Tibial nerve (tissue), 4 donors: Measurements from ENCODE around the gene TCF4. TPM values are rescaled to one million over a fixed set of nuclear protein-coding genes. Genes with fewer than 3 reads are reported as not detected.

Experiments
- DNase-seq, 2 donors: peaks; one replicate each; pipeline ENCODE4 v3.0.0-alpha.2; 2019; ENCODE audit warnings: low spot score in 2 of 2
- H3K27ac ChIP-seq, 4 donors: fragments of 200-600 bp; sonication (generic) in 3 of 4; one replicate each; pipeline ENCODE4 v1.5.1; 2017 to 2019; ENCODE audit warnings: mild to moderate bottlenecking in 1 of 4
- H3K27me3 ChIP-seq, 2 donors: fragments of 200-600 bp; sonication (generic) in 1 of 2; one replicate each; pipeline versions ENCODE4 v1.5.1 to v1.6.0; 2017 to 2019
- H3K36me3 ChIP-seq, 3 donors: fragments of 200-600 bp; sonication (generic); one replicate each; pipeline ENCODE4 v1.5.1; 2018 to 2019
- H3K4me1 ChIP-seq, 4 donors: fragments of 200-600 bp; sonication (generic) in 3 of 4; one replicate each; pipeline ENCODE4 v1.5.1; 2017 to 2019
- H3K4me3 ChIP-seq, 4 donors: fragments of 200-600 bp; sonication (generic) in 3 of 4; one replicate each; pipeline ENCODE4 v1.5.1; 2017 to 2019; ENCODE audit warnings: mild to moderate bottlenecking in 1 of 4, moderate library complexity in 1 of 4
- H3K9me3 ChIP-seq, 4 donors: fragments of 200-600 bp; sonication (generic) in 3 of 4; one replicate each; pipeline ENCODE4 v1.5.1; 2017 to 2019
- EP300 ChIP-seq, 2 donors: sonication (generic); formaldehyde crosslinking; IDR thresholded peaks; one replicate each; pipeline ENCODE4 v1.6.1; 2017; ENCODE audit warnings: antibody characterized with exemption in 2 of 2, mild to moderate bottlenecking in 1 of 2
- POLR2A ChIP-seq, 2 donors: fragments of 450-650 bp; IDR thresholded peaks; one replicate each; pipeline ENCODE4 v1.6.1; 2017; ENCODE audit warnings: antibody characterized with exemption in 2 of 2, mild to moderate bottlenecking in 2 of 2, moderate library complexity in 2 of 2
- WGBS, 2 donors: methylation state at CpG; one replicate each; pipeline ENCODE4 v1.1.5; 2018; 5-methylcytosine and 5-hydroxymethylcytosine counted together
- total RNA-seq, 4 donors: library from RNA; depleted of rRNA; stranded (reverse); fragments of >200 nt; gene quantifications; one replicate each; pipeline ENCODE4 v1.1.0, GENCODE V29; 2016
- TF ChIP-seq, protein P1 (sequence below), 5 experiments: fragments of 200-600 bp in 3 of 5; fragments of 450-650 bp in 2 of 5; sonication (generic) in 3 of 5; IDR thresholded peaks; one replicate each; pipeline ENCODE4 v1.5.1; 2016 to 2019; ENCODE audit warnings: antibody characterized with exemption in 5 of 5, mild to moderate bottlenecking in 3 of 5, moderate library complexity in 2 of 5

Gene TCF4
- total RNA-seq, 4 donors from 2014 or later, result 100 to 157 (median 114) TPM

DNA sequence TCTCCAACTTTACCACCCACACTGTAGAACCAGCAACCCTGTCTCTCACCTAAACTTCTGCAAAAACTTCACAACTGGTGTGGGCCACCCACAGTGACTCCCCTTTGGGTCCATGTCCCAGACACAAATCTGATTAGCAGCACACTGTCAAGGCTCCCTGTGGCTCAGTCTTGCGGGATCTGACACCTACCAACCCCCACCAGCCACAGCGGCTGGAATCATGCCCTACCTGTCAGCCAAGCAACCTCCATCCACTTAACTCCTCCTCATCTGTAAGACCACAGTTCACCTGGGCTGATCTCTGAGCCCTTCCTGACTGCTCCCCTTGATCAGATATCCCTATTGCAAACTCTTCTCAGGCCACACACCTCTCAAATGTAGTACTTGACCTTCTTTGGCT, 14.6 kb downstream of the TCF4 start:
- no peaks in the 10 kb centered on the region for H3K36me3 ChIP-seq
- 87 to 95% methylated on average over 2 of the region's 2 CpGs for WGBS, 2 donors
- no peaks in the 10 kb centered on the region for H3K9me3 ChIP-seq
- no peak for DNase-seq
- no peak overlapping the region for H3K4me3 ChIP-seq
- H3K4me1 ChIP-seq, result peaks cover 0 to 7% (median 0%) of the 10 kb centered on the region in 4 donors
- no peaks in the 10 kb centered on the region for H3K27me3 ChIP-seq
- TF ChIP-seq, protein P1, sequence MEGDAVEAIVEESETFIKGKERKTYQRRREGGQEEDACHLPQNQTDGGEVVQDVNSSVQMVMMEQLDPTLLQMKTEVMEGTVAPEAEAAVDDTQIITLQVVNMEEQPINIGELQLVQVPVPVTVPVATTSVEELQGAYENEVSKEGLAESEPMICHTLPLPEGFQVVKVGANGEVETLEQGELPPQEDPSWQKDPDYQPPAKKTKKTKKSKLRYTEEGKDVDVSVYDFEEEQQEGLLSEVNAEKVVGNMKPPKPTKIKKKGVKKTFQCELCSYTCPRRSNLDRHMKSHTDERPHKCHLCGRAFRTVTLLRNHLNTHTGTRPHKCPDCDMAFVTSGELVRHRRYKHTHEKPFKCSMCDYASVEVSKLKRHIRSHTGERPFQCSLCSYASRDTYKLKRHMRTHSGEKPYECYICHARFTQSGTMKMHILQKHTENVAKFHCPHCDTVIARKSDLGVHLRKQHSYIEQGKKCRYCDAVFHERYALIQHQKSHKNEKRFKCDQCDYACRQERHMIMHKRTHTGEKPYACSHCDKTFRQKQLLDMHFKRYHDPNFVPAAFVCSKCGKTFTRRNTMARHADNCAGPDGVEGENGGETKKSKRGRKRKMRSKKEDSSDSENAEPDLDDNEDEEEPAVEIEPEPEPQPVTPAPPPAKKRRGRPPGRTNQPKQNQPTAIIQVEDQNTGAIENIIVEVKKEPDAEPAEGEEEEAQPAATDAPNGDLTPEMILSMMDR (IDR thresholded peaks at IDR 0.05), result no peak
- TF ChIP-seq EP300 (IDR thresholded peaks at IDR 0.05), result no peak
- no peak for TF ChIP-seq POLR2A (IDR thresholded peaks at IDR 0.05)
- no peak overlapping the region for H3K27ac ChIP-seq

DNA sequence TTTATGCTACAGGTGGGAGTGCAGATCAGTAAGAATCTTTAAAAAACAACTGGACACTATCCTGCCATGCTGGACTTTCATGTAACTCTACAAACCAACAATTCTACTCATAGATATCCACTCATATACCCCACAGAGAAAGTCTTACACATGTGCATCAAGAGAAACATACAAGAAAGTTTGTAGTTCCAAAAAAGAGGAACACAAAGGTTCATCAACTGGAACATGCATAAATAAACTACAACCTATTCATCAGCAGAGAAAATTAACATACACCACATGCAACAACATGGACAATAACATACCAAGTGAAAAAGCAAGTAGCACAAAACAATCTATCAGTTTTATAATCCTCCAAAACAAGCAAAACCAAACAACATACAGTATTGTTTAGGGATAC, 17.0 kb downstream of the TCF4 start:
- peaks cover 0 to 7% (median 0%) of the 10 kb centered on the region in 4 donors for H3K9me3 ChIP-seq
- no peak for DNase-seq
- no peak overlapping the region for H3K27ac ChIP-seq
- no peaks in the 10 kb centered on the region for H3K4me1 ChIP-seq
- H3K36me3 ChIP-seq, result no peaks in the 10 kb centered on the region
- H3K27me3 ChIP-seq, result no peaks in the 10 kb centered on the region
- TF ChIP-seq, protein P1 (IDR thresholded peaks at IDR 0.05), result no peak
- TF ChIP-seq EP300 (IDR thresholded peaks at IDR 0.05) (no peak), POLR2A (IDR thresholded peaks at IDR 0.05) (no peak)
- no peak overlapping the region for H3K4me3 ChIP-seq

DNA sequence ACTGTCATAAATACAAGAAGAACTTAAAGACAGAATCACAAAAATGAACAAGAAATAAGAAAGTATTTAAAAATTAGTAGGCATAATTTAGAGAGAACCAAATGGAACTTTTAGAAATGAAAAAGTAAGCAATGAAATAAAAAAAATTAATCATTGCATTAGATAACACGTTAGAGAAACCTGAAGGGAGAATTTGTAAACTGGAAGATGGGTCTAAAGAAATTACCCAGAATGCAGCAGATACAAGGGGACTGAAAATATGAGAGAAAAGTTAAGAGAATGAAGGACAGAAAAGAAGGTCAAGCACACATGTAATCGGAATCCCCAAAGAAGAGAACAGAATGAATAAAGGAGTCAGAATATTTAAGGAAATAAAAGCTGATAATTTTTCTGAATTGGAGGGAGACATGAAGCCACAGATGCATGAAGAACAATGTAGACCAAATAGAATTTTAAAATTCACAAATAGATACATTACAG, 21.5 kb downstream of the TCF4 start:
- no peak for DNase-seq
- no peak overlapping the region for H3K27ac ChIP-seq
- TF ChIP-seq EP300 (IDR thresholded peaks at IDR 0.05) (no peak), POLR2A (IDR thresholded peaks at IDR 0.05) (no peak)
- TF ChIP-seq, protein P1 (IDR thresholded peaks at IDR 0.05), result no peak
- H3K4me3 ChIP-seq, result no peak overlapping the region
- H3K27me3 ChIP-seq, result no peaks in the 10 kb centered on the region
- H3K9me3 ChIP-seq, result peaks cover 0 to 8% (median 0%) of the 10 kb centered on the region in 4 donors
- no peaks in the 10 kb centered on the region for H3K4me1 ChIP-seq
- H3K36me3 ChIP-seq, result peaks cover 0 to 6% (median 0%) of the 10 kb centered on the region in 3 donors
- 90 to 94% methylated on average over 2 of the region's 2 CpGs for WGBS, 2 donors

DNA sequence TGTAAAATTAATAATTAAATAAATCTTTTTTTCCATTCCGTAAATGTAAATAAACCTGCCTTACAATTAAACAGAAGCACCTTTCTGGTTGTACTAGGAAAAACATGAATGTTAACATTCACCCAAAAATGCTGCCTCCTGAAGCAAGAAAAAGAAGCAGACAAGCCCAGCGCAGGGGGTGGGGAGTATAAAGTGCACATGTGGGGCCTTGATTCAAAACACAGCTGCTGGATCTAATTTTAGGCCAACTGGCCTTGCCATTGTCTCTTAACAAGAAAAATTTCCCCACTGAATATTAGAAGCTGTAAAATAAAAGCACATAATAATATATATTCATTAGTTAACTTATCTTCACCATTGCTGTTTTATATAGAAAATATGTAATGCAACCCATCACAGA, 28.3 kb downstream of the TCF4 start:
- WGBS, 2 donors, result 79 to 86% methylated on average over 2 of the region's 2 CpGs
- Histone ChIP-seq H3K4me3 (no peak overlapping the region), H3K9me3 (no peaks in the 10 kb centered on the region), H3K27ac (no peak overlapping the region), H3K27me3 (no peaks in the 10 kb centered on the region), H3K4me1 (no peaks in the 10 kb centered on the region), H3K36me3 (peaks cover 0 to 6% (median 0%) of the 10 kb centered on the region in 3 donors)
- TF ChIP-seq EP300 (IDR thresholded peaks at IDR 0.05) (no peak), POLR2A (IDR thresholded peaks at IDR 0.05) (no peak)
- TF ChIP-seq, protein P1 (IDR thresholded peaks at IDR 0.05), result no peak
- DNase-seq, result no peak

DNA sequence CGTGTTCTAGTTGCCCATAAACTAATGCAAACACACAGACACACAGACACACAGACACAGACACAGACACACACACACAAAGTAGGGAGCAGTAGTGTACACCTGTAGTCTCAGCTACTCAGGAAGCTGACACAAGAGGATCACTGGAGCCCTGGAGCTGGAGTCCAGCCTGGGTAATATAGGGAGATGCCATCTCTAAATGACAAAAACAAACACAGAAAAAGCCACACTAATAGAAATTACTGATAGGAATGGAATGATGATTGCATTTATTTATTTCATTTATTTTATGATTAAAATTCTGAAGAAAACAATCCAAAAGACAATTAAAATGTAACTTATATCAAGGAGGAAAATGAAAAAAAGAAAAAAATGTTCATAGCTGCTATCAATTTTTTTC, 30.8 kb downstream of the TCF4 start:
- 94 to 96% methylated on average over 1 of the region's 1 CpG for WGBS, 2 donors
- Histone ChIP-seq H3K27me3 (no peaks in the 10 kb centered on the region), H3K4me1 (no peaks in the 10 kb centered on the region), H3K27ac (no peak overlapping the region), H3K36me3 (no peaks in the 10 kb centered on the region), H3K9me3 (no peaks in the 10 kb centered on the region), H3K4me3 (no peak overlapping the region)
- no peak for TF ChIP-seq POLR2A (IDR thresholded peaks at IDR 0.05)
- TF ChIP-seq EP300 (IDR thresholded peaks at IDR 0.05), result no peak
- TF ChIP-seq, protein P1 (IDR thresholded peaks at IDR 0.05), result no peak
- DNase-seq, result no peak
